GM23338 (cell line): ENCODE data around the gene CUEDC2. TPM values are rescaled to one million over a fixed set of nuclear protein-coding genes. Genes with fewer than 3 reads are reported as not detected.

Experiments
- ATAC-seq: fragments of 200-7000 bp; cut with Tn5 transposase; 3 replicates; pipeline ENCODE4 v1.9.1; 2020
- DNase-seq: peaks from one replicate; pipeline ENCODE4 v3.0.0-alpha.2; 2015; ENCODE audit warnings: low spot score
- H2AFZ ChIP-seq: fragments of 200-600 bp; sonication (generic); 2 replicates; pipeline ENCODE4 v1.8.0; 2016; ENCODE audit warnings: antibody characterized with exemption, mild to moderate bottlenecking, moderate library complexity
- H3F3A ChIP-seq: fragments of 200-600 bp; sonication (generic); replicated peaks from 2 replicates; pipeline ENCODE4 v1.8.0; 2017; ENCODE audit warnings: antibody characterized with exemption, mixed run types, low read depth
- H3K27ac ChIP-seq: fragments of 200-600 bp; sonication (generic); 2 replicates; pipeline ENCODE4 v1.6.1; 2016; ENCODE audit warnings: low read depth
- H3K27me3 ChIP-seq: fragments of 200-600 bp; sonication (generic); 2 replicates; pipeline ENCODE4 v1.8.0; 2016; ENCODE audit warnings: mild to moderate bottlenecking, mixed run types, moderate library complexity; ENCODE audit not compliant: insufficient read depth
- H3K36me3 ChIP-seq: fragments of 200-600 bp; sonication (generic); 2 replicates; pipeline ENCODE4 v1.8.0; 2016; ENCODE audit warnings: mild to moderate bottlenecking; ENCODE audit not compliant: insufficient read depth
- H3K4me1 ChIP-seq: fragments of 200-600 bp; sonication (generic); 2 replicates; pipeline ENCODE4 v1.8.0; 2016; ENCODE audit warnings: mild to moderate bottlenecking, moderate library complexity; ENCODE audit not compliant: insufficient read depth
- H3K4me2 ChIP-seq: fragments of 200-600 bp; sonication (generic); 2 replicates; pipeline ENCODE4 v1.7.1; 2017; ENCODE audit warnings: mixed run types
- H3K4me3 ChIP-seq: fragments of 200-600 bp; sonication (generic); 2 replicates; pipeline ENCODE4 v1.6.1; 2016; ENCODE audit warnings: mixed run types
- H3K79me2 ChIP-seq: fragments of 200-600 bp; sonication (generic); replicated peaks from 2 replicates; pipeline ENCODE4 v1.8.0; 2017; ENCODE audit warnings: mild to moderate bottlenecking; ENCODE audit not compliant: insufficient read depth
- H3K9me2 ChIP-seq: fragments of 200-600 bp; sonication (generic); 2 replicates; pipeline ENCODE4 v1.8.0; 2017; ENCODE audit not compliant: insufficient read depth
- H4K20me1 ChIP-seq: fragments of 200-600 bp; sonication (generic); replicated peaks from 2 replicates; pipeline ENCODE4 v1.8.0; 2017; ENCODE audit warnings: mild to moderate bottlenecking; ENCODE audit not compliant: insufficient read depth
- H3K27ac Mint-ChIP-seq: 2 replicates; pipeline ENCODE4 v1.8.0; 2020; ENCODE audit warnings: inconsistent platforms, mild to moderate bottlenecking, moderate library complexity, mixed read lengths
- H3K27me3 Mint-ChIP-seq: 3 replicates; pipeline ENCODE4 v1.8.0; 2022; ENCODE audit warnings: low read depth, mild to moderate bottlenecking, moderate library complexity, mixed read lengths, inconsistent platforms; ENCODE audit not compliant: insufficient read depth, poor library complexity
- H3K36me3 Mint-ChIP-seq: 3 replicates; pipeline ENCODE4 v1.8.0; 2021; ENCODE audit warnings: low read depth, mild to moderate bottlenecking, inconsistent platforms, moderate library complexity, mixed read lengths
- H3K4me1 Mint-ChIP-seq: 3 replicates; pipeline ENCODE4 v1.8.0; 2020; ENCODE audit warnings: mild to moderate bottlenecking, inconsistent platforms, mixed read lengths
- H3K4me3 Mint-ChIP-seq: 3 replicates; pipeline ENCODE4 v1.8.0; 2021; ENCODE audit warnings: moderate library complexity, mild to moderate bottlenecking, inconsistent platforms, mixed read lengths
- H3K9me3 Mint-ChIP-seq: 3 replicates; pipeline ENCODE4 v1.8.0; 2020; ENCODE audit warnings: moderate library complexity, mild to moderate bottlenecking, inconsistent platforms, mixed read lengths
- CREB1 ChIP-seq: fragments of 250-450 bp; sonication (Bioruptor Pico); IDR thresholded peaks from 2 replicates; pipeline ENCODE4 v1.5.0; 2020; ENCODE audit warnings: low read depth, mild to moderate bottlenecking, moderate library complexity
- ETS1 ChIP-seq: IDR thresholded peaks from 2 replicates; pipeline ENCODE4 v1.6.1; 2016; ENCODE audit warnings: antibody characterized with exemption
- JUNB ChIP-seq: IDR thresholded peaks from one replicate; pipeline ENCODE4 v1.6.1; 2016; ENCODE audit warnings: antibody characterized with exemption; ENCODE audit not compliant: unreplicated experiment
- NANOG ChIP-seq: IDR thresholded peaks from 2 replicates; pipeline ENCODE4 v1.6.1; 2016; ENCODE audit warnings: antibody characterized with exemption, borderline replicate concordance
- STAT1 ChIP-seq: IDR thresholded peaks from one replicate; pipeline ENCODE4 v1.6.1; 2016; ENCODE audit warnings: antibody characterized with exemption; ENCODE audit not compliant: unreplicated experiment
- ZNF331 ChIP-seq: fragments of 250-450 bp; sonication (Bioruptor Pico); IDR thresholded peaks from 2 replicates; pipeline ENCODE4 v1.5.0; 2020; ENCODE audit warnings: low read depth, mild to moderate bottlenecking, moderate library complexity
- ZNF462 ChIP-seq: fragments of 250-450 bp; sonication (Bioruptor Pico); IDR thresholded peaks from 2 replicates; pipeline ENCODE4 v1.5.0; 2020; ENCODE audit warnings: mild to moderate bottlenecking, moderate library complexity
- polyA plus RNA-seq: library from polyadenylated mRNA; unstranded; fragments of >200 nt; fragmentation: Nextera tagmentation; extraction: Ambion mirVana; gene quantifications from 2 replicates; pipeline ENCODE4 v1.2.1, GENCODE V29; 2016
- total RNA-seq: library from RNA; depleted of rRNA; stranded (reverse); fragments of >200 nt; shearing (Covaris generic); gene quantifications from 2 replicates; pipeline ENCODE4 v1.2.3, GENCODE V29; 2014

The CUEDC2 gene
- total and polyA plus RNA-seq, 2 experiments from 2014 or later: 39.2 to 47.3 TPM

GRCh38 chr10:102389894-102390293, 42.5 kb downstream of the CUEDC2 start (continued):
- TF ChIP-seq ZNF462 (no peak), JUNB (no peak), ZNF331 (CRISPR knock-in tag) (no peak), CREB1 (no peak)

GRCh38 chr10:102384606-102385429, 47.6 kb downstream of the CUEDC2 start:
- no peak overlapping the region for H3K4me3 Mint-ChIP-seq
- Histone ChIP-seq H3K36me3 (no peaks in the 10 kb centered on the region), H3K9me2 (no peaks in the 10 kb centered on the region), H4K20me1 (no peaks in the 10 kb centered on the region; the same call in 1 of the 2 replicates), H3K4me3 (no peak overlapping the region), H3F3A (no peaks in the 10 kb centered on the region), H3K27ac (no peak overlapping the region), H2AFZ (no peak overlapping the region), H3K79me2 (no peaks in the 10 kb centered on the region), H3K4me2 (no peak overlapping the region), H3K27me3 (no peaks in the 10 kb centered on the region), H3K4me1 (no peaks in the 10 kb centered on the region)
- DNase-seq (no peak), ATAC-seq (no peak)
- peaks cover 6% of the 10 kb centered on the region; the same call in 1 of the 3 replicates for H3K36me3 Mint-ChIP-seq
- H3K4me1 Mint-ChIP-seq: no peaks in the 10 kb centered on the region
- no peak overlapping the region for H3K27ac Mint-ChIP-seq
- H3K27me3 Mint-ChIP-seq: peaks cover 9% of the 10 kb centered on the region
- H3K9me3 Mint-ChIP-seq: no peaks in the 10 kb centered on the region
- TF ChIP-seq ZNF462 (no peak), NANOG (no peak), JUNB (no peak), STAT1 (no peak), ETS1 (no peak), ZNF331 (CRISPR knock-in tag) (no peak)
